ENCODE data around the gene RNF224. TPM values are rescaled to one million over a fixed set of nuclear protein-coding genes. Genes with fewer than 3 reads are reported as not detected.

RNF224 gene
- total RNA-seq, 1 donor from 2014 or later, result not detected

DNA sequence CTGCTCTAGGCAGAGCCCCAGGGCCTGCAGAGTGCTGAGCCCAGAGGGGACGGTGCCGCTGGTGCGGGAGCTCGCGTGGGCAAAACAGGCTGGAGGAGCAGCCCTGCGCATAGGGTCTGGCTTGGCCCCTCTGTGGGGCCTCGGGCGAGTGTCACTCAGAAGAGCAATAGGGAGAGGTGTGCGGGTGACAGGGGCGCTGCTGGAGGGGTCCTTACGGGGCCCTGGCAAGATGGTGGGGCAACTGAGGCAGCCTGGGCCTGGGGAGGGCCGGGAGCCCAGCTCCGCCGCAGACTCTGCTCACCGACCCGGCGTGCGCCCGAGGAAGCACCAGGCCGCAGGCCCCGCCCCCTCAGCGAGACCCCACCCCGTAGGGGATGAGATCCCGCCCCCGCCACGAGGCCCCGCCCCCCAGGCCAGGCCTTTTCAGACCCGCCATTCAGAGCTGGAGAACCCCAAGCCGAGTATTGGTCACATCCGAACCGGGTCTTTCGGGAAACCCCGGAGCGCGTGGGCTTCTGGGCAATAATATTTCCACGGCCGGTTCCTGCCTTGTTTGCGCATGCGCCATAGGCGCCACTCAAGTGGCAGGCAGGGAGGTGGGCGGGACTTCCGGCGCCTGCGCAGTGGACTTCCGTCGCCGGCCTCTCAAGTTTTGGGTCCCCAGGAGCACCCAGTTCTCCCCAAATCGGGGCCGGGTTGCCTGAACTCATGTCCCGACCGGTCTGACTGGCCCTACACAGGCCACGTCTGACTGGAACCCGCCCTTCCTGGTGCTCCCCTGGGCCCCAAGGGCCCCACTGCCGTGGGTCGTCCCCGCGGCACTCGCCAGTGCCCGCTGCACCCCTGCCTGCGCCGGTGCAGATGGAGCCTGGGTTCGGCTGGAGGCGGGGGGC lies 4.0 kb upstream of the RNF224 start:
- peaks cover 6% of the 10 kb centered on the region for H3K4me1 Mint-ChIP-seq
- H3K27me3 Mint-ChIP-seq, result peaks cover 2% of the 10 kb centered on the region
- peak overlapping the region; percentile 88 for H3K4me3 Mint-ChIP-seq
- peak overlapping the region; percentile 90 for H3K27ac Mint-ChIP-seq
- peak; percentile 99 for DNase-seq
- no peaks in the 10 kb centered on the region for H3K9me3 Mint-ChIP-seq
- H3K36me3 Mint-ChIP-seq (ENCODE audit: low read depth), result no peaks in the 10 kb centered on the region
- intact Hi-C loops (cut with micrococcal nuclease), result loop anchor here (1.0 to 2.0 kb wide), 6 partner anchors 18 to 137 kb away; partner anchors contain the start of genes ANAPC2, MAN1B1, NDOR1 and SSNA1

- Mint-ChIP-seq H3K27me3 (peaks cover 2% of the 10 kb centered on the region), H3K27ac (peak within 1 kb of the TSS; percentile 90), H3K4me3 (peak within 1 kb of the TSS; percentile 88), H3K4me1 (peaks cover 6% of the 10 kb centered on the region), H3K36me3 (ENCODE audit: low read depth) (no peaks in the 10 kb centered on the region), H3K9me3 (no peaks in the 10 kb centered on the region)
- intact Hi-C loops (cut with micrococcal nuclease), result no loop called here
- DNase-seq, result peak; percentile 75
These were observed 2.2 kb upstream of the RNF224 start, which contains the start of gene CYSRT1 for GRCh38 chr9:137224830-137225694. Gene CYSRT1, plus strand, starts transcription at chr9:137225174. Its CDS starts 448 bp downstream, at chr9:137225622.

DNA sequence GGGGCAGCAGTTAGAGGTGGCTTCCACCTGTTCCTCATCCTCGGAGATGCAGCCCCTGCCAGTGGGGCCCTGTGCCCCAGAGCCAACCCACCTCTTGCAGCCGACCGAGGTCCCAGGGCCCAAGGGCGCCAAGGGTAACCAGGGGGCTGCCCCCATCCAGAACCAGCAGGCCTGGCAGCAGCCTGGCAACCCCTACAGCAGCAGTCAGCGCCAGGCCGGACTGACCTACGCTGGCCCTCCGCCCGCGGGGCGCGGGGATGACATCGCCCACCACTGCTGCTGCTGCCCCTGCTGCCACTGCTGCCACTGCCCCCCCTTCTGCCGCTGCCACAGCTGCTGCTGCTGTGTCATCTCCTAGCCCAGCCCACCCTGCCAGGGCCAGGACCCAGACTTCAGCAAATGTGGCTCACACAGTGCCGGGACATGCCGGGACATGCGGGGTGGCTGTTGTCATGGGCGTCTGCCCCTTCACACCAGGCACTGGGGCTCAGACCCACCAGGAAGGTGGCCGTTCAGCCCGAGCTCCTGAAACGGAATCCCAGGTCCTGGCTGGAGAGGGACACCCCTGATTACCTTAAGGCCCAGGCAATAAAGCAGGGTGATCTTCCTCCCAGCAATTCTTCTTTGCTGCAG lies 1.5 kb upstream of the RNF224 start:
- H3K4me3 Mint-ChIP-seq, result no peak overlapping the region

GRCh38 chr9:137226338-137227053 lies 806 bp upstream of the RNF224 start:
- H3K9me3 Mint-ChIP-seq, result no peaks in the 10 kb centered on the region
- DNase-seq, result no peak
- H3K36me3 Mint-ChIP-seq (ENCODE audit: low read depth), result no peaks in the 10 kb centered on the region
- peaks cover 6% of the 10 kb centered on the region for H3K4me1 Mint-ChIP-seq
- intact Hi-C loops (cut with micrococcal nuclease), result loop anchor here (1.0 kb wide), 1 partner anchor 108 kb away; no protein-coding TSS in a partner anchor
- H3K4me3 Mint-ChIP-seq, result no peak overlapping the region
- H3K27ac Mint-ChIP-seq, result no peak overlapping the region
- peaks cover 2% of the 10 kb centered on the region for H3K27me3 Mint-ChIP-seq

More for the DNA sequence above, 1.5 kb upstream of the RNF224 start:
- H3K9me3 Mint-ChIP-seq, result no peaks in the 10 kb centered on the region
- H3K36me3 Mint-ChIP-seq (ENCODE audit: low read depth), result no peaks in the 10 kb centered on the region
- no peak for DNase-seq
- H3K27ac Mint-ChIP-seq, result no peak overlapping the region
- peaks cover 6% of the 10 kb centered on the region for H3K4me1 Mint-ChIP-seq
- H3K27me3 Mint-ChIP-seq, result peaks cover 2% of the 10 kb centered on the region
- intact Hi-C loops (cut with micrococcal nuclease), result no loop called here

DNA sequence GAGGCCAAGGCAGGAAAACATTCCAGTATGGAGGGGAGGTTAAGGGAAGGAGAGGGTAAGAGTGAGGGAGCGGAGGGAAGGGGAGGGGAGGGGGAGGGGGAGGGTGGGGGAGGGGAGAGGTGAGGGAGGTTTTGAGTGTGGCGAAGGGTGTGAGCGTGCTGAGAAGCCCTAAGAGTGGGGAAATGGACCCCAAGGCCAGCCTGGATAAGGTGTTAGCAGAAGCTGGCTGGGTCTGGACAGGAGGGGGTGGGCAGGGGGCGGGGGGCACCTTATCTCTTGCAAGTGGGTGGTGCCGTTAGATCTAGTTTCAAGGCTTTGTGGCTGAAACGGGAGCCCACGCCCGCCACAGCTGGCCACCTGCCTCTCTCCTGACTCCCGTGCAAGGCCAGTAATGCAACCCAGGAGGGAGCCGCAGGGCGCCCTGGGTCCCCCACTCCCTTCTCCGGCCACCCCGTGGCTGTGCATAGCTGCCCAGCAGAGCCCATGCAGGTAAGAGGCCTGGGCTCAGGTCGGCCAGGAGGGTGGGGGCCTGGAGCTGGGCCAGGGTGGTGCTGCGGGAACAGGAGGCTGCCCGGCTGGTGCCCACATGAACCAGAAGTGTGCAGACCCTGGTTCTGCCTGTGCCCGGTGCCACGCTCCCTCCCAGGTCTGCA lies 677 bp downstream of the RNF224 start:
- no peak for DNase-seq
- Mint-ChIP-seq H3K4me1 (peaks cover 5% of the 10 kb centered on the region), H3K27me3 (peaks cover 2% of the 10 kb centered on the region), H3K36me3 (ENCODE audit: low read depth) (no peaks in the 10 kb centered on the region), H3K27ac (peak overlapping the region; percentile 55), H3K9me3 (no peaks in the 10 kb centered on the region), H3K4me3 (no peak overlapping the region)
- intact Hi-C loops (cut with micrococcal nuclease), result loop anchor here (1.0 kb wide), 1 partner anchor 110 kb away; no protein-coding TSS in a partner anchor

GRCh38 chr9:137228506-137228967 lies 1.2 kb downstream of the RNF224 start:
- Mint-ChIP-seq H3K27ac (no peak overlapping the region), H3K4me1 (peaks cover 4% of the 10 kb centered on the region), H3K4me3 (no peak overlapping the region), H3K27me3 (peaks cover 2% of the 10 kb centered on the region), H3K36me3 (ENCODE audit: low read depth) (no peaks in the 10 kb centered on the region), H3K9me3 (no peaks in the 10 kb centered on the region)
- intact Hi-C loops (cut with micrococcal nuclease), result no loop called here
- DNase-seq, result no peak

- intact Hi-C loops (cut with micrococcal nuclease), result no loop called here
- Mint-ChIP-seq H3K4me1 (peaks cover 3% of the 10 kb centered on the region), H3K4me3 (no peak overlapping the region)
These were observed 1.9 kb downstream of the RNF224 start for GRCh38 chr9:137228968-137229896.

GRCh38 chr9:137229903-137230704 lies 2.8 kb downstream of the RNF224 start:
- Mint-ChIP-seq H3K36me3 (ENCODE audit: low read depth) (no peaks in the 10 kb centered on the region), H3K9me3 (no peaks in the 10 kb centered on the region), H3K4me3 (no peak overlapping the region), H3K27ac (no peak overlapping the region), H3K27me3 (peaks cover 2% of the 10 kb centered on the region), H3K4me1 (peaks cover 3% of the 10 kb centered on the region)
- no peak for DNase-seq
- intact Hi-C loops (cut with micrococcal nuclease), result no loop called here

More at GRCh38 chr9:137228968-137229896, 1.9 kb downstream of the RNF224 start:
- no peak overlapping the region for H3K27ac Mint-ChIP-seq
- H3K36me3 Mint-ChIP-seq (ENCODE audit: low read depth), result no peaks in the 10 kb centered on the region
- peaks cover 2% of the 10 kb centered on the region for H3K27me3 Mint-ChIP-seq
- DNase-seq, result no peak
- no peaks in the 10 kb centered on the region for H3K9me3 Mint-ChIP-seq

- Mint-ChIP-seq H3K4me3 (no peak within 1 kb of the TSS), H3K36me3 (ENCODE audit: low read depth) (no peaks in the 10 kb centered on the region), H3K27me3 (peaks cover 3% of the 10 kb centered on the region), H3K9me3 (no peaks in the 10 kb centered on the region), H3K27ac (no peak within 1 kb of the TSS), H3K4me1 (peaks cover 3% of the 10 kb centered on the region)
- intact Hi-C loops (cut with micrococcal nuclease), result no loop called here
- no peak for DNase-seq
These were observed 3.5 kb downstream of the RNF224 start, which contains the start of gene SLC34A3 for GRCh38 chr9:137230705-137231371. Gene SLC34A3, plus strand, starts transcription at chr9:137230901. Its CDS starts 802 bp downstream, at chr9:137231703.

DNA sequence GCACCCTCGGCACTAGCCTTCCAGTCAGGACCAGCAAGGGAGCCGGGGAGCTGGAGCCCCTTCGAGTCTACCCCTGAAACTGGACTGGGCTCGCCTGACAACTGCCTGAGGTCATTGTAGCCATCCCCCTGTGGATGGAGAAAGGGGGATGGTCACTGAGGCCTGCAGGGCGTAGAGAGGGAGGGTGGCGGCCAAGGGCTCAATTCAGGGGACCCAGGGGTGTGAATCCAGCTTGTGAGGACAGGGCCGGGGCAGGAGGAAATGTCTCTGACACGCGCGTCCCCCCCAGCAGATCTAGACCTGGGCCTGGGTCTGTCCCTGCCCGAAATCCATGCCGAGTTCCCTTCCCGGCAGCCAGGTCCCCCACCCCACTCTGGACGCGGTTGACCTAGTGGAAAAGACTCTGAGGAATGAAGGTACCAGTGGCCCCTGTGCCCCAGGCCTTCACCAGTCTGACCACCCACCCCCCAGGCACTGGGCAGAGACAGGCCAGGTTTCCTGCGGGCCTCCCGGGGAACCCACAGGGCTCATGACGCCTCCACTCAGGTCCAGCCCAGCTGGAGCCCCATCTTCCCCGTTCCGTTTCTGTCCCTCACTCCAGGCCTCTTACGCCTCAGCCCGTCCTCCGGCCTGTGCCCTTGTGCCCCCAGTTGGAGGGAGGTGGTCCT lies 4.2 kb downstream of the RNF224 start:
- peaks cover 3% of the 10 kb centered on the region for H3K4me1 Mint-ChIP-seq
- no peak overlapping the region for H3K4me3 Mint-ChIP-seq
- H3K36me3 Mint-ChIP-seq (ENCODE audit: low read depth), result no peaks in the 10 kb centered on the region
- no peaks in the 10 kb centered on the region for H3K9me3 Mint-ChIP-seq
- peaks cover 3% of the 10 kb centered on the region for H3K27me3 Mint-ChIP-seq
- no peak overlapping the region for H3K27ac Mint-ChIP-seq
- DNase-seq, result no peak
- intact Hi-C loops (cut with micrococcal nuclease), result no loop called here
